Astrocyte (in vitro differentiated cells and primary cell): Measurements from ENCODE around the gene IMMP2L.

Experiments
- CTCF ChIP-seq: IDR thresholded peaks from 2 replicates; pipeline ENCODE4 v1.5.1; 2011; ENCODE audit warnings: low read depth, mild to moderate bottlenecking, inconsistent platforms, low read length, moderate library complexity; ENCODE audit not compliant: insufficient read depth
- EZH2 ChIP-seq: IDR thresholded peaks from 2 replicates; pipeline ENCODE4 v1.6.1; 2012; ENCODE audit warnings: mild to moderate bottlenecking, low read length, inconsistent platforms; ENCODE audit not compliant: insufficient read depth

- TF ChIP-seq CTCF: no peak
- TF ChIP-seq EZH2: no peak
These were observed 43.0 kb upstream of the IMMP2L start for GRCh38 chr7:111605246-111605645.
